ENCODE results near the gene PHLDB3. TPM values are rescaled to one million over a fixed set of nuclear protein-coding genes. Genes with fewer than 3 reads are reported as not detected.
"Not testable (repeated sequence)": the region's sequence is repeated elsewhere in the genome, so short reads cannot be mapped to it uniquely, and the experiment has no call there.

Gene PHLDB3
- total RNA-seq, 1 donor from 2014 or later: 15.8 TPM

DNA sequence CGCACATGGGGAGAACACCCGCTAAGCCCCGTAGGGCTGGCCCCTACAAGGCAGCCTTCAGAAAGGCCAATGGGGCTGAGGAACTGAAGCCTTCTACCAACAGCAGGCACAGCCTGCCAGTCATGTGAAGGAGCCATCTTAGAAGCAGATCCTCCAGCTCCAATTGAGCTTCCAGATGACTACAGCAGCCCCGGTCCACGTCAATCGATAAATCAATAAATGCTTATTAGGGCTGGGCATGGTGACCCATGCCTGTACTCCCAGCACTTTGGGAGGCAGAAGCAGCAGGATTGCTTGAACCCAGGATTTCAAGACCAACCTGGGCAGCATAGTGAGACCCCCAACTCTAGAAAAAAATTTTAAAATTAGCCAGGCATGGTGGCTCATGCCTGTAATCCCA lies 66.8 kb downstream of the PHLDB3 start:
- H3K4me3 ChIP-seq (ENCODE audit: low read depth, low read length): no peak overlapping the region
- DNase-seq (ENCODE audit: low read depth): no peak
- TF ChIP-seq, protein P1, sequence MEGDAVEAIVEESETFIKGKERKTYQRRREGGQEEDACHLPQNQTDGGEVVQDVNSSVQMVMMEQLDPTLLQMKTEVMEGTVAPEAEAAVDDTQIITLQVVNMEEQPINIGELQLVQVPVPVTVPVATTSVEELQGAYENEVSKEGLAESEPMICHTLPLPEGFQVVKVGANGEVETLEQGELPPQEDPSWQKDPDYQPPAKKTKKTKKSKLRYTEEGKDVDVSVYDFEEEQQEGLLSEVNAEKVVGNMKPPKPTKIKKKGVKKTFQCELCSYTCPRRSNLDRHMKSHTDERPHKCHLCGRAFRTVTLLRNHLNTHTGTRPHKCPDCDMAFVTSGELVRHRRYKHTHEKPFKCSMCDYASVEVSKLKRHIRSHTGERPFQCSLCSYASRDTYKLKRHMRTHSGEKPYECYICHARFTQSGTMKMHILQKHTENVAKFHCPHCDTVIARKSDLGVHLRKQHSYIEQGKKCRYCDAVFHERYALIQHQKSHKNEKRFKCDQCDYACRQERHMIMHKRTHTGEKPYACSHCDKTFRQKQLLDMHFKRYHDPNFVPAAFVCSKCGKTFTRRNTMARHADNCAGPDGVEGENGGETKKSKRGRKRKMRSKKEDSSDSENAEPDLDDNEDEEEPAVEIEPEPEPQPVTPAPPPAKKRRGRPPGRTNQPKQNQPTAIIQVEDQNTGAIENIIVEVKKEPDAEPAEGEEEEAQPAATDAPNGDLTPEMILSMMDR (conservative IDR thresholded peaks at IDR 0.05; ENCODE audit: low read depth, low read length): no peak

- not testable (repeated sequence) for H3K4me3 ChIP-seq (ENCODE audit: low read depth, low read length); DNase-seq (ENCODE audit: low read depth)
These were observed 67.3 kb downstream of the PHLDB3 start for GRCh38 chr19:43437284-43437683.

DNA sequence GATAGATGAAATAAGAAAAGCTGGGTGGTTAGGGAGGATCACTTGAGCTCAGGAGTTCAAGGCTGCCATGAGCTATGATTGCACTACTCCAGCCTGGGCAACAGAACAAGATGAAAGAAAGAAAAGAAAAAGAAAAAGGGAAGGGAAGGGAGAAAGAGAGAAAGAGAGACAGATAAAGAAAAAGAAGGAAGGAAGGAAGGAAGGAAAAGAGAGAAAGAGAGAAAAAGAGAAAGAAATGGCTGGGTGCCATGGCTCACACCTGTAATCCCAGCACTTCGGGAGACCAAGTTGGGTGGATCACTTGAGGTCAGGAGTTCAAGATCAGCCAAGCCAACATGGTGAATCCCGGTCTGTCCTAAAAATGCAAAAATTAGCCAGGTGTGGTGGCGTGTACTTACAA lies 68.8 kb downstream of the PHLDB3 start:
- no peak overlapping the region for H3K4me3 ChIP-seq (ENCODE audit: low read depth, low read length)
- TF ChIP-seq, protein P1 (conservative IDR thresholded peaks at IDR 0.05; ENCODE audit: low read depth, low read length): no peak
- DNase-seq (ENCODE audit: low read depth): no peak

DNA sequence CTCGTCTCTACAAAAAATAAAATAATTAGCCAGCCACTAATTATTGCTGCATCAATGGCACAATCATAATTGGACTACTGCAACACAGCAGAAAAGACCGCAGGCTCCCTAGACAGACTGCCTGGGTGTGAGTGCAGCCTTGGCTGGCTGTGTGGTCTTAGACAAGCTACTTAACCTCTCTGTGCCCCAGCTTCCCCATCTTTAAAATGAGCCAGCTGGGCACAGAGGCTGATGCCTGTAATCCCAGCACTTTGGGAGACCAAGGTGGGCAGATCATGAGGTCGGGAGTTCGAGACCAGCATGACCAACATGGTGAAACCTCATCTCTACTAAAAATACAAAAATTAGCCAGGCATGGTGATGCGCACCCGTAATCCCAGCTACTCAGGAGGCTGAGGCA lies 70.9 kb downstream of the PHLDB3 start:
- DNase-seq (ENCODE audit: low read depth): no peak
- TF ChIP-seq, protein P1 (conservative IDR thresholded peaks at IDR 0.05; ENCODE audit: low read depth, low read length): no peak
- no peak overlapping the region for H3K4me3 ChIP-seq (ENCODE audit: low read depth, low read length)

GRCh38 chr19:43433358-43433673 lies 71.2 kb downstream of the PHLDB3 start:
- H3K4me3 ChIP-seq (ENCODE audit: low read depth, low read length): no peak overlapping the region
- DNase-seq (ENCODE audit: low read depth): no peak
- TF ChIP-seq, protein P1 (conservative IDR thresholded peaks at IDR 0.05; ENCODE audit: low read depth, low read length): no peak

- no peak overlapping the region for H3K4me3 ChIP-seq (ENCODE audit: low read depth, low read length)
- TF ChIP-seq, protein P1 (conservative IDR thresholded peaks at IDR 0.05; ENCODE audit: low read depth, low read length): no peak
- no peak for DNase-seq (ENCODE audit: low read depth)
These were observed 73.6 kb downstream of the PHLDB3 start for GRCh38 chr19:43430976-43431375.

DNA sequence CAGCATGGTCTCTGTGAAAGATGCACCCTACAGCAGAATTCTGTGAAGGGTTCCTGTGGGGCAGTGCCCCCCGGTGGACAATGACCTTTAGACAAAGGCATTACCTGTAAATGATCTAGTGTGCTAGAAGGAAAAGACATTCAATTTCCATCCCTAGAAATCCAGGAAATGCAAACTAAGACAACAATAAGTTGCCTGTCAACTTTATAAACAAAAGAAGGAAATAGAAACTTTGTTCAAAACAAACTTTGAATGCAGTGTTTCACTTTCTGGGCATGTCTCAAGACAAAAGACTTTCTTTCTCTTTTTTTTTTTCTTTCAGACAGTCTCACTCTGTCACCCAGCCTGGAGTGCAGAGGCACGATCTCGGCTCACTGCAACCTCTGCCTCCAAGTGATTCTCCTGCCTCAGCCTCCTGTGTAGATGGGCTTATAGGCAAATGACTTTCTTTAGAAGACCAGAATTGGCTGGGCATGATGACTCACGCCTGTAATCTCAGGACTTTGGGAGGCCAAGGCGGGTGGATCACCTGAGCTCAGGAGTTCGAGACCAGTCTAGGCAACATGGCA lies 74.3 kb downstream of the PHLDB3 start:
- no peak overlapping the region for H3K4me3 ChIP-seq (ENCODE audit: low read depth, low read length)
- TF ChIP-seq, protein P1 (conservative IDR thresholded peaks at IDR 0.05; ENCODE audit: low read depth, low read length): peak; percentile 20
- no peak for DNase-seq (ENCODE audit: low read depth)
